Retinal pigment epithelial cell (primary cell): ENCODE results near the gene TBC1D24.

ENCODE experiments used
- DNase-seq: peaks from one replicate; pipeline ENCODE4 v3.0.0-alpha.2; 2010; ENCODE audit warnings: low read depth
- H3K4me3 ChIP-seq: 2 replicates; pipeline ENCODE4 v1.5.1; 2011; ENCODE audit warnings: mild to moderate bottlenecking, low read length, control low read depth, moderate library complexity
- TF ChIP-seq, protein P1 (sequence below): conservative IDR thresholded peaks from 2 replicates; pipeline ENCODE4 v1.5.1; 2011; ENCODE audit warnings: low read depth, low read length, control low read depth, inconsistent platforms

TBC1D24 gene

DNA sequence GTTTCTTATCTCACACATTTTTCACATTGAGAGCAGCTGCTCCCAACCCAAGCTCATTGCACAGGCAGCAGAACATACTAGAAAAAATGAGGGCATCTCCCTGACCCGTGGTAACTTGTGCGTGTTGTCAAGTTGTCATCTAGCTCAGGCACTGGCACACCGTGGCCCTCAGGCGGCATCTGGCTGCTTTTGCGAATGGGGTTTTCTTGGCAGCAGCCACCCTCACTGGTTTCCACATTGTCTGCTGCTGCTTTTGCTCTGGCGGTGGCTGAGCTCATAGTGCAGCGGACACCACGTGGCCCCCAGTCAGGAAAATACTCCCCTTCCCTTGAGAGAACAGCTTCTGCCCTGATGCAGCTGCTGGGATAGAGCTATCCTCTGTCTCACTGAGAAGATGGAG is 24.4 kb upstream of the TBC1D24 start:
- H3K4me3 ChIP-seq = no peak overlapping the region
- DNase-seq = no peak
- TF ChIP-seq, protein P1, sequence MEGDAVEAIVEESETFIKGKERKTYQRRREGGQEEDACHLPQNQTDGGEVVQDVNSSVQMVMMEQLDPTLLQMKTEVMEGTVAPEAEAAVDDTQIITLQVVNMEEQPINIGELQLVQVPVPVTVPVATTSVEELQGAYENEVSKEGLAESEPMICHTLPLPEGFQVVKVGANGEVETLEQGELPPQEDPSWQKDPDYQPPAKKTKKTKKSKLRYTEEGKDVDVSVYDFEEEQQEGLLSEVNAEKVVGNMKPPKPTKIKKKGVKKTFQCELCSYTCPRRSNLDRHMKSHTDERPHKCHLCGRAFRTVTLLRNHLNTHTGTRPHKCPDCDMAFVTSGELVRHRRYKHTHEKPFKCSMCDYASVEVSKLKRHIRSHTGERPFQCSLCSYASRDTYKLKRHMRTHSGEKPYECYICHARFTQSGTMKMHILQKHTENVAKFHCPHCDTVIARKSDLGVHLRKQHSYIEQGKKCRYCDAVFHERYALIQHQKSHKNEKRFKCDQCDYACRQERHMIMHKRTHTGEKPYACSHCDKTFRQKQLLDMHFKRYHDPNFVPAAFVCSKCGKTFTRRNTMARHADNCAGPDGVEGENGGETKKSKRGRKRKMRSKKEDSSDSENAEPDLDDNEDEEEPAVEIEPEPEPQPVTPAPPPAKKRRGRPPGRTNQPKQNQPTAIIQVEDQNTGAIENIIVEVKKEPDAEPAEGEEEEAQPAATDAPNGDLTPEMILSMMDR = no peak

DNA sequence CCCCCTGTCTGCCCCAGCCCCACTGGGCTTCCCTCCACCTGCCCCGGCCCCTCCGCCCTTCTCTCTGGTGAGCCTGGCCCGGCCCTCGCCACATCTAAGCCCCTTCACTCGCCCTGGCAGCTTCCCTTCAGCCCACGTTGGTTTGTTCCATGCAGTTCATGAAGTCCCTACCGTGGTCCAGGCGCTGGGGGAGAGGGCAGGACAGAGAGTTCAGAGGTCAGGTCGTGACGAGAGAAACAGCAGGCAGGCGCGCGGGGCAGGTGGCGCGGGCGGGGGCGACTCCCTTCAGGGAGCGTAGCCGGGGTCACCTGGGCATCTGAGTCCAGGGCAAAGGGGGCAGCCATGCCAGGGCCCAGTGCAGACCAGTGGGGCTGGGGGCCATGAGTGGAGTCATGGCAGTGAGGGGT is 23.9 kb upstream of the TBC1D24 start:
- DNase-seq = no peak
- TF ChIP-seq, protein P1 = no peak
- no peak overlapping the region for H3K4me3 ChIP-seq

DNA sequence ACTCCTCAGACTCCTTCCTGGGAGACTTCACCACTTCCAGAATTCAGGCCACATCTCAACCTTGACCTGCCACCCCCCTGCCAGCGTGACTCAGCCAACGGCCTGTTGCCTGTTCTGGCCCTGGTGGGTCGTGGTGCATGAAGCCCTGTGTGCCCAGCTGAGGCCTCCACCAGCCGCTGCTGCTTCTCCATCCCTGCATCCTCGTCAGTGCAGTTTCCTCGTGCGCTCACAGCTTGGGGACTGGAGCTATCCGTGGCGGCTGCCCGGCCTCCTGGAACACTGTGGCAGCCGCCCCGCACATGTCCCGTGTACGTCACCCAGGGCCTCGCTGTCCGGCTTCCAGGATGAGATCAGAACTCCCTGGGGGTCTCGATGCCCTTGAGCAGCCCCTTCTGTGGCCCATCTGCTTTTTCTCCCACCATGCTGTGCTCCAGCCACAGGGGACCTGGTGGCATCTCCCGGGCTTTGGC is 23.0 kb upstream of the TBC1D24 start:
- H3K4me3 ChIP-seq = no peak overlapping the region
- TF ChIP-seq, protein P1 = no peak
- DNase-seq = no peak

DNA sequence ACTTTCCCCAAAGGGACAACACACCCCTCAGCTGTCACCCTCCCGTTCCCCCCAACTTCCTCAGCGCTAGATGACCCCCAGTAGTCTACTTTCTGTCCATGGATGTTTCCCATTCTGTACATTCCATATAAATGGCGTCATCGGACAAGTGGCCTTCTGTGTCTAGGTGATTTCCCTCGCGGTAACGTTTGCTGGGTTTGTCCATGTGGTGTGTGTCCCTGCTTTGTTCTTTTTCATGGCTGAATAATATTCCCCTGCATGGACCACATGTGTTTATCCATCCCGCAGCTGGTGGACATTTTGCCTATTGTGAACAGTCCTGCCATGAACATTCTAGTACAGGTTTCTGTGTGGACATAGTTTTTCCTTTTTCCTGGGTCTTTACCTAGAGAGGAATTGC is 22.3 kb upstream of the TBC1D24 start:
- TF ChIP-seq, protein P1 = no peak
- no peak overlapping the region for H3K4me3 ChIP-seq
- DNase-seq = no peak

DNA sequence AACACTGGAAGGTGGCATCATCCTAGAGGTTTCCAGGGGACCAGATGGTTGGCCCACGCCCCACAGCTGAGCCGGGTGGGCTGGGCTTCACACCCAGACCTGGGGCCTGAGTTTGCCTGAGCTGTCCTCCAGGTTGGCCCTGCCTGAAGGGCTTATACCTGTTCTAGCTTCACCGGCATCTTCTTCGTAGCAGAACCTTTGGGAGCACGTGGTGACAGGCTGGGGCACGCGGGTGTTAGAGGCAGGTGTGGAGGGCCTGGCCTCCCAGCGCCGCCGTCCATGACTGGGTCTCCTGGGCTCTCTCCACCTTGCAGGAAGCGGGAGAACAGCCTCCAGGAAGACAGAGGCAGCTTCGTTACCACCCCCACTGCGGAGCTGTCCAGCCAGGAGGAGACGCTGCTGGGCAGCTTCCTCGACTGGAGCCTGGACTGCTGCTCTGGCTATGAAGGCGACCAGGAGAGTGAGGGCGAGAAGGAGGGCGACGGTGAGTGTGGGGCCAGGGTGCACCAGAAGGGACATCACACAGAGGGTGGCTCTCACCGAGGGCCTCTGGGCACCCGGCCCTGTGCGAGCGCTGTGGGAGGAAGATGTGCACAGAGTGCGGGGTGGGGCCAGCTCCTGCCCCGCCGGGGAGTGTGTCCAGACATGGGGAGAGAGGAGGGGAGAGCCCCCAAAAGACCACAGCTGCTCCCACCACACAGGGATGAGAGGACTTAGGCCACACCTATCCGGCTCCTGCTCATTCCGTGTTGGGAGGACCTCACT is 19.7 kb upstream of the TBC1D24 start:
- no peak for DNase-seq
- no peak overlapping the region for H3K4me3 ChIP-seq
- TF ChIP-seq, protein P1 = no peak

DNA sequence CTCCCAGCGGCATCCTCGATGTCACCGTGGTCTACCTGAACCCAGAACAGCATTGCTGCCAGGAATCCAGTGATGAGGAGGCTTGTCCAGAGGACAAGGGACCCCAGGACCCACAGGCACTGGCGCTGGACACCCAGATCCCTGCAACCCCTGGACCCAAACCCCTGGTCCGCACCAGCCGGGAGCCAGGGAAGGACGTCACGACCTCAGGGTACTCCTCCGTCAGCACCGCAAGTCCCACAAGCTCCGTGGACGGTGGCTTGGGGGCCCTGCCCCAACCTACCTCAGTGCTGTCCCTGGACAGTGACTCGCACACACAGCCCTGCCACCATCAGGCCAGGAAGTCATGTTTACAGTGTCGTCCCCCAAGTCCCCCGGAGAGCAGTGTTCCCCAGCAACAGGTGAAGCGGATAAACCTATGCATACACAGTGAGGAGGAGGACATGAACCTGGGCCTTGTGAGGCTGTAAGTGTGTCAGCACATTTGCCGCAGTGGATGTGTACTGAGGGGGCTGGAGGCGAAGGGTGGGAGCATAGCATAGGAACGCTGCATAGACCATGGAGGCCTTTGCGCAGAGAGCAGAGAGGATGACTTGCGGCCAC is 18.3 kb upstream of the TBC1D24 start:
- no peak overlapping the region for H3K4me3 ChIP-seq
- TF ChIP-seq, protein P1 = no peak
- DNase-seq = no peak

DNA sequence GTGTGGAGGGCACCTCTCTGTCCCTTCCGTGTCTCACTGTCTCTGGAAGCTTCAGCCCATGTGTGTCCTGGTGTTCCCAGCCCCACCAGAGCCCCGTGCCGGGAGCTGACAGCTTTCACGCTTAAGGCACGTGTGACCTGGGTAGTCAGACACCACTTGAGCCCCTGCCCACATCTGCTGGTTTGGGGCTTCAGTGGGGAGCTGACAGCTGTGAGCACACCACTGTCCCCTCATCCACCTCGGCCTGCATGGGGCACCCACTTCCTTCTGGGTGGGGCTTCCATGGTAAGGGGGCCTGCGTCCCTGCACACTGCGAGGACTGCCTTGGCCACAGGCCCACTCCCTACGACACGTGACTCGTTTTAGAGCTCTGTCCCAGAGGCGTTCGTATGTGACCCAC is 17.7 kb upstream of the TBC1D24 start:
- H3K4me3 ChIP-seq = no peak overlapping the region
- TF ChIP-seq, protein P1 = no peak
- DNase-seq = no peak
